Left ventricle myocardium superior (tissue), 1 donor: ENCODE results near the gene HDHD2. TPM values are rescaled to one million over a fixed set of nuclear protein-coding genes. Genes with fewer than 3 reads are reported as not detected.
"Not testable (repeated sequence)": the region's sequence is repeated elsewhere in the genome, so short reads cannot be mapped to it uniquely, and the experiment has no call there.

Source experiments
- ATAC-seq: fragments of 200-7000 bp; cut with Tn5 transposase; one replicate; pipeline ENCODE4 v1.9.1; 2020; ENCODE audit warnings: mild to moderate bottlenecking, moderate library complexity
- DNase-seq: peaks from one replicate; pipeline ENCODE4 v3.0.0-alpha.2; 2020
- intact Hi-C: fragments of 100-400 bp; cut with micrococcal nuclease; formaldehyde crosslinking; loops from one replicate; pipeline ENCODE4 v1.11.0; 2022
- long read RNA-seq: library from polyadenylated mRNA; unstranded; transcript quantifications from one replicate; pipeline ENCODE4 v2.0.0, GENCODE V29; 2021
- total RNA-seq: library from RNA; stranded (reverse); fragmentation: NEBNext Ultra II Directional; extraction: Animal tissue kit (Norgen Biotek cat#: 25700); gene quantifications from one replicate; pipeline ENCODE4 v1.2.1, GENCODE V29; 2021
- donor health status: DM: no; HTN: yes; CAD: no; lungs with severe emphysema.

Gene HDHD2
- total RNA-seq: 40.2 TPM
- long read RNA-seq, transcript HDHD2-201 (7 exons, 2,212 nt): major isoform, 107 of 127 reads
- long read RNA-seq, transcript HDHD2-205 (7 exons, 2,224 nt): minor isoform, 5 of 127 reads
- long read RNA-seq, partial matches to known transcripts: 1 of 127 reads
- long read RNA-seq, other reads (novel, unspliced or antisense): 14 of 127 reads

- intact Hi-C loops: no loop called here
- peak; percentile 93 for DNase-seq
- ATAC-seq: peak; percentile 98
These were observed at the start of gene HDHD2 for GRCh38 chr18:47150029-47150823. TSS of gene HDHD2 (minus strand) at chr18:47150500. CDS start at chr18:47136439, 14,061 bp downstream.

- DNase-seq, intact Hi-C loops, ATAC-seq: not testable (repeated sequence)
These were observed 45.7 kb upstream of the HDHD2 start for GRCh38 chr18:47195961-47196360.

- DNase-seq: no peak
- intact Hi-C loops: no loop called here
- ATAC-seq: no peak
These were observed 41.7 kb upstream of the HDHD2 start for GRCh38 chr18:47191961-47192360.

- intact Hi-C loops: no loop called here
- no peak for ATAC-seq
- DNase-seq: no peak
These were observed 37.4 kb upstream of the HDHD2 start for GRCh38 chr18:47187721-47188120.

GRCh38 chr18:47184419-47185050 lies 34.2 kb upstream of the HDHD2 start:
- DNase-seq: no peak
- ATAC-seq: peak; percentile 33
- intact Hi-C loops: no loop called here

GRCh38 chr18:47182156-47182555 lies 31.9 kb upstream of the HDHD2 start:
- ATAC-seq, DNase-seq, intact Hi-C loops: not testable (repeated sequence)

GRCh38 chr18:47180765-47181164 lies 30.5 kb upstream of the HDHD2 start:
- no peak for DNase-seq
- intact Hi-C loops: no loop called here
- no peak for ATAC-seq

- intact Hi-C loops: no loop called here
- DNase-seq (no peak), ATAC-seq (no peak)
These were observed 29.2 kb upstream of the HDHD2 start for GRCh38 chr18:47179520-47179919.

GRCh38 chr18:47175898-47176575 lies 25.7 kb upstream of the HDHD2 start, which contains the start of gene IER3IP1:
TSS of gene IER3IP1 (minus strand) at chr18:47176364. CDS start at chr18:47176277, 87 bp downstream.
- peak; percentile 99 for ATAC-seq
- DNase-seq: peak; percentile 93
- intact Hi-C loops: no loop called here

GRCh38 chr18:47175283-47175897 lies 25.1 kb upstream of the HDHD2 start:
- peak; percentile 28 for ATAC-seq
- intact Hi-C loops: no loop called here
- DNase-seq: peak; percentile 35

GRCh38 chr18:47174545-47175116 lies 24.3 kb upstream of the HDHD2 start:
- DNase-seq (no peak), ATAC-seq (no peak)
- intact Hi-C loops: no loop called here

- ATAC-seq (no peak), DNase-seq (no peak)
- intact Hi-C loops: no loop called here
These were observed 22.2 kb upstream of the HDHD2 start for GRCh38 chr18:47172476-47172875.

GRCh38 chr18:47168913-47169312 lies 18.6 kb upstream of the HDHD2 start:
- intact Hi-C loops: no loop called here
- DNase-seq: no peak
- no peak for ATAC-seq

- no peak for DNase-seq
- intact Hi-C loops: no loop called here
- no peak for ATAC-seq
These were observed 18.2 kb upstream of the HDHD2 start for GRCh38 chr18:47168509-47168908.

- intact Hi-C loops: no loop called here
- DNase-seq (no peak), ATAC-seq (no peak)
These were observed 16.0 kb upstream of the HDHD2 start for GRCh38 chr18:47166294-47166693.

GRCh38 chr18:47163241-47163640 lies 12.9 kb upstream of the HDHD2 start:
- intact Hi-C loops: no loop called here
- no peak for ATAC-seq

GRCh38 chr18:47160256-47160655 lies 10.0 kb upstream of the HDHD2 start:
- no peak for DNase-seq
- no peak for ATAC-seq
- intact Hi-C loops: no loop called here

More at GRCh38 chr18:47163241-47163640, 12.9 kb upstream of the HDHD2 start:
- DNase-seq: no peak

GRCh38 chr18:47158404-47158803 lies 8.1 kb upstream of the HDHD2 start:
- DNase-seq, ATAC-seq, intact Hi-C loops: not testable (repeated sequence)

GRCh38 chr18:47151439-47151838 lies 1.1 kb upstream of the HDHD2 start:
- ATAC-seq: no peak
- no peak for DNase-seq
- intact Hi-C loops: no loop called here
